DND-41 (cell line): ENCODE results near the gene TMEM86B.

Experiments used
- ATAC-seq: fragments of 200-7000 bp; cut with Tn5 transposase; 3 replicates; pipeline ENCODE4 v1.9.1; 2021; ENCODE audit warnings: low read depth; ENCODE audit not compliant: insufficient read depth
- DNase-seq: peaks from one replicate; pipeline ENCODE4 v3.0.0-alpha.2; 2020
- H2AFZ ChIP-seq: 2 replicates; pipeline ENCODE4 v1.6.0; 2012; ENCODE audit warnings: low read depth, low read length
- H3K27ac ChIP-seq: 2 replicates; pipeline ENCODE4 v1.5.1; 2012; ENCODE audit warnings: low read length, inconsistent platforms
- H3K27me3 ChIP-seq: fragments of 200-600 bp; sonication (generic); 2 replicates; pipeline ENCODE4 v1.6.0; 2012; ENCODE audit warnings: low read length, mild to moderate bottlenecking, inconsistent platforms; ENCODE audit not compliant: insufficient read depth, poor library complexity
- H3K36me3 ChIP-seq: 2 replicates; pipeline ENCODE4 v1.5.1; 2012; ENCODE audit warnings: low read length, inconsistent platforms; ENCODE audit not compliant: insufficient read depth
- H3K4me1 ChIP-seq: 2 replicates; pipeline ENCODE4 v1.5.1; 2012; ENCODE audit warnings: mild to moderate bottlenecking, low read length; ENCODE audit not compliant: insufficient read depth
- H3K4me2 ChIP-seq: 2 replicates; pipeline ENCODE4 v1.6.0; 2012; ENCODE audit warnings: mild to moderate bottlenecking, moderate library complexity, low read length, inconsistent platforms; ENCODE audit not compliant: insufficient read depth
- H3K4me3 ChIP-seq, 2 experiments: fragments of 200-600 bp in 1 of 2; shearing (Covaris generic) in 1 of 2; 2 replicates each; pipeline ENCODE4 v1.5.1; 2012 to 2016; ENCODE audit warnings: inconsistent platforms in 2 of 2, low read length in 2 of 2, mild to moderate bottlenecking in 2 of 2, low read depth in 1 of 2, moderate library complexity in 1 of 2
- H3K79me2 ChIP-seq: 2 replicates; pipeline ENCODE4 v1.6.0; 2012; ENCODE audit warnings: low read length, inconsistent platforms; ENCODE audit not compliant: insufficient read depth
- H3K9ac ChIP-seq: 2 replicates; pipeline ENCODE4 v1.6.0; 2012; ENCODE audit warnings: low read depth, mild to moderate bottlenecking, inconsistent platforms, low read length, moderate library complexity
- H3K9me3 ChIP-seq: 2 replicates; pipeline ENCODE4 v1.5.1; 2012; ENCODE audit warnings: low read length, moderate library complexity, mild to moderate bottlenecking, inconsistent platforms; ENCODE audit not compliant: insufficient read depth, severe bottlenecking
- H4K20me1 ChIP-seq: 2 replicates; pipeline ENCODE4 v1.6.0; 2012; ENCODE audit warnings: low read length; ENCODE audit not compliant: insufficient read depth
- EZH2 ChIP-seq: IDR thresholded peaks from 3 replicates; pipeline ENCODE4 v1.6.1; 2012; ENCODE audit warnings: borderline replicate concordance, low read depth, mild to moderate bottlenecking, moderate library complexity, low read length, inconsistent platforms; ENCODE audit not compliant: severe bottlenecking
- TF ChIP-seq, protein P1 (sequence below): IDR thresholded peaks from 2 replicates; pipeline ENCODE4 v1.5.1; 2012; ENCODE audit warnings: borderline replicate concordance, low read length, moderate library complexity, mild to moderate bottlenecking; ENCODE audit not compliant: poor library complexity, severe bottlenecking; ENCODE audit errors: extremely low read depth

Gene TMEM86B

DNA sequence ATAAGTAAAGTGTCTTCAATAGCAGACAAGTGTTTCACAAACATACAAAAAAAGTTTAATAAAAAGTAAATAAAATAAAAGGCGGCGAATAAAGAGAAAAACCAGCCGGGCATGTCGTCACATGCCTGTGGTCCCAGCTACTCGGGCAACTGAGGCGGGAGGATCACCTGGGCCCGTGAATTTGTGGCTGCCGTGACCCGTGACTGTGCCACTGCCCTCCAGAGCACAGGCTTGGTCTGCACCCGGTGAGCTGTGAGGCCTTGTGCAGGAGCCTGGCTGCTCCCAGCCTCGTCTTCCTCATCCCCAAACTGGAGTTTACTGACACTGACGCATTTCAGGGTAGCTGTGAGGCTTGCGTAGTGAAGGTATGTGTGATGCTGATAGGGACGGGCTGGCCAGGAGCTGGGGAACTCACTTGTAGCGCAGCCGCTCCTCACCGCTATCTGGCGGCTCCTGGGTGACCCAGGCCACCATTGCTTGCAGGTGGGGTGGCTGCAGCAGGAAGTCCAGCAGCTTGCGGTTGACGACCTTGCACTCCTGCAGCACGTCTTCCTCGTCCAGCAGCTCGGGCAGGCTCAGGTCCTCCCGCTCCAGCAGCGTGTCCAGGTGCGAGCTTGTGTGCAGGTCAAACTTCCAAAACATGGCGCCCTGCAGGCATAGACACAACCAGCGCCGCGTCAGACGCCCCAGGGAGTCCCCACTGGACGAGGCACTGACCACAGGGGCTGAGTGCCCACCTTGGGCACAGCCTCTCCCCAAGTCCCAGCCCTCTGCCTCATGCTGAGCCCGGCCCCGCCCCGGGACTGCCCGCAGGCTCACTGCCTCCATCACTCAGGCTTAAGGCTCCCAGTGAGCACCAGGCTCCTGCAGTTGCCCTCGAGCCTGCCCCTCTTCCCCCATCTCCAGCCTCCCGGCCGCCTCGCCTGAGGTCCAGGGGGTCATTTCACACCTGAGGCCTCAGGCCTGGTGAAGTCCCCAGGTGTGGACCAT is 18.2 kb upstream of the TMEM86B start:
- Histone ChIP-seq H3K79me2 (peaks cover 64% of the 10 kb centered on the region), H3K27me3 (no peaks in the 10 kb centered on the region), H2AFZ (no peak overlapping the region), H3K9ac (no peak overlapping the region), H4K20me1 (peaks cover 72% of the 10 kb centered on the region), H3K36me3 (peaks cover 89% of the 10 kb centered on the region), H3K9me3 (no peaks in the 10 kb centered on the region), H3K27ac (no peak overlapping the region), H3K4me3 (no peak overlapping the region), H3K4me1 (no peaks in the 10 kb centered on the region), H3K4me2 (no peak overlapping the region)
- DNase-seq (no peak), ATAC-seq (no peak)
- no peak for TF ChIP-seq EZH2
- TF ChIP-seq, protein P1, sequence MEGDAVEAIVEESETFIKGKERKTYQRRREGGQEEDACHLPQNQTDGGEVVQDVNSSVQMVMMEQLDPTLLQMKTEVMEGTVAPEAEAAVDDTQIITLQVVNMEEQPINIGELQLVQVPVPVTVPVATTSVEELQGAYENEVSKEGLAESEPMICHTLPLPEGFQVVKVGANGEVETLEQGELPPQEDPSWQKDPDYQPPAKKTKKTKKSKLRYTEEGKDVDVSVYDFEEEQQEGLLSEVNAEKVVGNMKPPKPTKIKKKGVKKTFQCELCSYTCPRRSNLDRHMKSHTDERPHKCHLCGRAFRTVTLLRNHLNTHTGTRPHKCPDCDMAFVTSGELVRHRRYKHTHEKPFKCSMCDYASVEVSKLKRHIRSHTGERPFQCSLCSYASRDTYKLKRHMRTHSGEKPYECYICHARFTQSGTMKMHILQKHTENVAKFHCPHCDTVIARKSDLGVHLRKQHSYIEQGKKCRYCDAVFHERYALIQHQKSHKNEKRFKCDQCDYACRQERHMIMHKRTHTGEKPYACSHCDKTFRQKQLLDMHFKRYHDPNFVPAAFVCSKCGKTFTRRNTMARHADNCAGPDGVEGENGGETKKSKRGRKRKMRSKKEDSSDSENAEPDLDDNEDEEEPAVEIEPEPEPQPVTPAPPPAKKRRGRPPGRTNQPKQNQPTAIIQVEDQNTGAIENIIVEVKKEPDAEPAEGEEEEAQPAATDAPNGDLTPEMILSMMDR: no peak

DNA sequence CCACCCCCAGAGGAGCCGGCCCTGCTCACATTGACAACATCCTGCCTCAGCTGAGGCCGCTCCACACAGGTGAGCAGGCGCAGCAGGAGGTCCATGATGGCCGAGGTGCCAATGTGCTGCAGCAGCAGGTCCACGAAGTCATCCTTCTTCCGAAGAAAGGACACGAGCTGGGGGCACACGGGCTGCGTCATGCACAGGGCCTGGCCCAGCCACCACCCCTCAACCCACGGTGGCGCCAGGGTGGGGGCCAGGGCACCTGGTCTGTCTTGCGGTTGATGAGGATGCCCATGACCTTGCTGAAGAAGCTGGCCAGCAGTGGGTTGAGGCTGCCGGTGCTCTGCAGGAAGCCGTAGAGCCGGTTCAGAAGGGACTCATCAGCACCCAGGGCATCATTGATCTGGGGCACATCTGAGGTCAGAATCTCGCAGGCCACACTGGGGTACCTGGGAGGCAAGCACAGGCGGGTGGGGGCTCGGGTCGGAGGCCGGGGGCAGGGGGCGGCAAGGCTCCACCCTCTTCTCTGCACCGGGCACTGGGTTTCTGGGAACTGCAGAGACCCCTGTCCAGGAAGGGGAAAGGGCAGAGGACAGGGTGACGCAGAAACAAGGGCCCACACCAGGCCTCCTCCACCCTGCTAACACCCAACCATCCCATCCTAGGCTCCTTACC is 16.8 kb upstream of the TMEM86B start:
- TF ChIP-seq, protein P1: no peak
- TF ChIP-seq EZH2: no peak
- no peaks in the 10 kb centered on the region for H3K27me3 ChIP-seq
- H3K79me2 ChIP-seq: peaks cover 50% of the 10 kb centered on the region
- peaks cover 88% of the 10 kb centered on the region for H3K36me3 ChIP-seq
- H3K9me3 ChIP-seq: no peaks in the 10 kb centered on the region
- no peak overlapping the region for H3K9ac ChIP-seq
- H3K4me2 ChIP-seq: no peak overlapping the region
- DNase-seq (no peak), ATAC-seq (no peak)
- H4K20me1 ChIP-seq: peaks cover 65% of the 10 kb centered on the region
- H2AFZ ChIP-seq: no peak overlapping the region
- H3K4me1 ChIP-seq: no peaks in the 10 kb centered on the region
- no peak overlapping the region for H3K27ac ChIP-seq
- H3K4me3 ChIP-seq: no peak overlapping the region

DNA sequence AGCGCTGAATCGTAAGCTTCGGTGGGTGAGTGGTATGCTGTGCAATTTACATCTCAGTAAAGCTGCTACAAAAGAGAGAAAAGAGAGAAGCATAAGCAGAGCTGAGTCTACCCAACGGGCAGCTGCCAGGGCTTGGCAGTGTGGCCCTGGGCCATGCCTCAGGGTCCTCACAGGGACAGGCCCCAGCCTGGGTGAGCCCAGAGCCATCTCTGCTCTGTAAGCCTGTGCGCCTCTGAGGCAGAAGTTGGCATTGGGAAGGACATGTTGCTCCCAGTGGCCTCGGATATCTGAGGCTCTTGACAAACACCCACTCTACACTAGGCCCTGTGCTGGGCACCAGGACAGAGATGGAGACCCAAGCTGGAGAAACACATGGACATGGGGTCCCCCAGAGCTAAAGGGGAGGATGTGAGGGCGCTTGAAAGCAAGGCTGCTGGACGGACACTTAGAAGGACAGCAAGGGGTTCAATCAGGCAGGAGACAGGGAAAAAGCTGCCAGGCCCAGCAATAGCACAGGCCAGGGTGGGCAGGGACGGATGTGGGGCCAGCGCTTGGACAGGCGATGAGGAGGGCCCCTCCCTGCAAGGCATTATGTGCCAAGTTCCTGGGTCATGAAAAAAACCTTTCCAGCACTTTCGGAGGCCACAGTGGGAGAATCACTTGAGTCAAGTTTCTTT is 15.6 kb upstream of the TMEM86B start:
- Histone ChIP-seq H3K27me3 (no peaks in the 10 kb centered on the region), H3K79me2 (peaks cover 38% of the 10 kb centered on the region), H3K4me1 (no peaks in the 10 kb centered on the region), H3K27ac (no peak overlapping the region), H3K4me2 (no peak overlapping the region), H2AFZ (no peak overlapping the region), H3K36me3 (peaks cover 92% of the 10 kb centered on the region), H3K9ac (no peak overlapping the region), H3K4me3 (no peak overlapping the region), H4K20me1 (peaks cover 62% of the 10 kb centered on the region), H3K9me3 (no peaks in the 10 kb centered on the region)
- ATAC-seq (no peak), DNase-seq (no peak)
- no peak for TF ChIP-seq EZH2
- TF ChIP-seq, protein P1: no peak
